Hypothalamus (tissue), 51 donors: ENCODE results near the gene HSPA9.

Experiments used
- DNase-seq, 51 donors: peaks; one replicate each; lab custom pipeline; 2025; lab: John Stamatoyannopoulos, UW

The HSPA9 gene

GRCh38 chr5:138565100-138565821 lies 9.9 kb downstream of the HSPA9 start:
- no peak for DNase-seq

DNA sequence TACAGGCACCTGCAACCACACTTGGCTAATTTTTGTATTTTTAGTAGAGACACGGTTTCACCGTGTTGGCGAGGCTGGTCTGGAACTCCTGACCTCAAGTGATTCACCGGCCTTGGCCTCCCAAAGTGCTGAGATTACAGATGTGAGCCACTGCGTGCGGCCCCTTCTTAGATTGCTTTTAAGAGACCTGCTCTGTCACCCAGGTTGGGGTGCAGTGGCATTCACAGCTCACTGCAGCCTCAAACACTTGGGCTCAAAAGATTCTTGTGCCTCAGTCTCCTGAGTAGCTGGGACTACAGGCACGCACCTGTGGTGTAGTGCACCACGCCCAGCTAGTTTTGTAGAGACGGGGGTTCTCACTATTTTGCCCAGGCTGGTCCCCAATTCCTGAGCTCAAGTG lies 11.0 kb downstream of the HSPA9 start:
- no peak for DNase-seq

DNA sequence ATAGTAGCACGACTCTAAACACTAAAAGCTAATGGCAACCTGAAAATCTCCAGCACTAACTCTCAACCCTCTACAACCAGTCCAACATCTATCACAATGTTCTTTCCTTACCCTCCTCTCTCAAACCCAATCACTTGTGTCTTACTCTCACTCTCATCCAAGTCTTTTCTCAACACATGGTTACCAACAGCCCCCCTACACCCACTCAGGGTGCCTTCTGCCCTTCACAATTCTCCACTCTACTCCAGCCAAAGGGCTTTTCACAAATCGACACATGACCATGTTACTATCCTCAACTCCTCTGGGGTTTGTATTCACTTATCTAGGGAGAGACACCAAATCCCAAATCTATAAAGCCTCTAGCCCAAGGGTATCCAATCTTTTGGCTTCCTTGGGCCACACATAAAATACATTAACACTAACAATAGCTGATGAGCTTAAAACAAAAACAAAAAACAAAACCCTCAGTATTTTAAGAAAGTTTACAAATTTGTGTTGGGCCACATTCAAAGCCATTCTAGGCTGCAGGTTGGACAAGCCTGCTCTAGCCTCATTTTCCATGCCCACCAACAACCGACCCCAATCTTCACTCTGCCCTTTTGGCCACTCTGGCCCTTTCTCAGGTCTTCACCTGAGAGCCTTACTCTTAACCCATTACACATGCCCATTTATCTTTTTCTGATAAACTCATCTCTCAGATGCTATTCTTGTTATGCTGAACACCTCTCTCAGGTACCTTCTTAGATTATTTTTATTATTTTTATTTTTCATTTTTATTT lies 11.7 kb downstream of the HSPA9 start:
- DNase-seq: no peak

- no peak for DNase-seq
These were observed 14.2 kb downstream of the HSPA9 start for GRCh38 chr5:138560971-138561370.

GRCh38 chr5:138559937-138560336 lies 15.3 kb downstream of the HSPA9 start:
- DNase-seq: no peak

GRCh38 chr5:138557677-138558076 lies 17.5 kb downstream of the HSPA9 start:
- no peak for DNase-seq

- no peak for DNase-seq
These were observed 21.1 kb downstream of the HSPA9 start for GRCh38 chr5:138554143-138554542.

DNA sequence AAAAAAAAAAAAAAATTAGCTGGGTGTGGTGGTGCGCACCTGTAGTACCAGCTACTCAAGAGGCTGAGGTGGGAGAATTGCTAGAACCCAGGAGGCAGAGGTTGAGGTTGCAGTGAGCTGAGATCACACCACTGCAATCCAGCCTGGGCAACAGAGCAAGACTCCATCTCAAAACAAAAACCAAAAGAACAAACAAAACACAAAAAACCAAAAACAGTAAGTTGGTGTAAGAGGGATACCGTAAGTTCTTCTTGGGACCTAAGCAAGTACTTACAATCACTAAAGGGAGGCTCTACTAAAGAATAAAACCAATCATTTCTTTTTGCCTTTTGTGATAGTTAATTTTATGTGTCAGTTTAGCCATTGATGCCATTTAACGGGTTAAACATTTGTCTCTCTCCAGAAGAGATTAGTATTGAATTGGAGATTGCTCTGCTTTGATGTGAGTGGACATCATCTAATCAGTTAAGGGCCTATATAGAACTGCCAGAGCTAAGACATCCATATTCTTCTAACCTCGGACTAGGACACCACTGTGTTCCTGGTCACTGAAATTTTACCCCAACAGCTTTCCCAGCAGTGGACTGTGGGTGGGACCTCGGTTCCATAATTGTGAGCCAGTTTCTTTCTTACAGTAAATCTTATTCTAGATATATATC lies 21.6 kb downstream of the HSPA9 start:
- DNase-seq: no peak

GRCh38 chr5:138552657-138553056 lies 22.5 kb downstream of the HSPA9 start:
- no peak for DNase-seq

- DNase-seq: no peak
These were observed 25.8 kb downstream of the HSPA9 start for GRCh38 chr5:138549414-138549813.

GRCh38 chr5:138545919-138546562 lies 29.2 kb downstream of the HSPA9 start:
- DNase-seq: no peak

DNA sequence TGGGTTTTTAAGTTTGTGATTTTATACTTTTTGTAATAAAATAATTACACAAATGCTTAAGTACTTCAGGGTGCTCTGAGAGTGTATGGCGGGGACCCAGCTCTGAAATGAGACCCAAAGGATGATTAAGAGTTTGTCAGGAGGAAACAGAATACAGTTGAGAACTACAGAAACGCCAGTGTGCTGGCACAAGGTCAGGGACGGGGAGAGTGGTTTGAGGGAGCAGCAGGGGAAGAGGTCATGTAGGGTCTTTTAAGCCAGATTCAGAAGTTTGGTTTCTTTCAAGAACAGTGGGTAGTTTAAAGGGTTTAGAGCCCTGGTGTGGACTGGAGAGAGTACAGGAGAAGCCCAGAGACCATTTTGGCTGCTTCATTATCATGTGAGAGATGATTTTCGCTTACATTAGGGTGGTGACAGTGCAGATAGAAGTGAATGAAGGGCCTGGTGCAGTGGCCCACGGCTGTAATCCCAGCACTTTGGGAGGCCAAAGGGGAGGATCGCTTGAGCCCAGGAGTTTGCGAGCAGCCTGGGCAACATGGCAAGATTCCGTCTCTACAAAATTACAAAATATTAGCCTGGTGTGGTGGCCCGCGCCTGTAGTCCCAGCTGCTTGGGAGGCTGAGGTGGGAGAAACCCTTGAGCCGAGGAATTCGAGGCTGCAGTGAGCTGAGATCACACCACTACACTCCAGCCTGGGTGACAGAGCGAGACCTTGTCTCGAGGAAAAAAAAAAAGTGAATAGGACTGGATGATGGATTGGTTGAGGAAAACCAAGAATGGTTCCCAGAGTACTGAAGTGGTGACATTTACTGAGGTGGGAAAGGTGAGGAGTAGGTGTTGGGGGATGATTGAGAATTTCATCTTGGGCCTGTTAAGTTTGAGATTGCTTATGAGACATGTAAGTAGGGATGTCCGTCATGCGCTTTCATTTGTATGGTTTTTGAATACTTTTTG lies 30.7 kb downstream of the HSPA9 start:
- peak in 1 of 51 donors; percentile 24 for DNase-seq

- DNase-seq: peak in 4 of 51 donors; percentile 67 to 79 (median 78)
These were observed 31.5 kb downstream of the HSPA9 start for GRCh38 chr5:138543730-138544104.

- peak; percentile 89 to 100 (median 100) for DNase-seq
These were observed 32.1 kb downstream of the HSPA9 start, which contains the start of gene ETF1 for GRCh38 chr5:138542956-138543729. Gene ETF1, minus strand, starts transcription at chr5:138543236. Its CDS starts 318 bp downstream, at chr5:138542918.

DNA sequence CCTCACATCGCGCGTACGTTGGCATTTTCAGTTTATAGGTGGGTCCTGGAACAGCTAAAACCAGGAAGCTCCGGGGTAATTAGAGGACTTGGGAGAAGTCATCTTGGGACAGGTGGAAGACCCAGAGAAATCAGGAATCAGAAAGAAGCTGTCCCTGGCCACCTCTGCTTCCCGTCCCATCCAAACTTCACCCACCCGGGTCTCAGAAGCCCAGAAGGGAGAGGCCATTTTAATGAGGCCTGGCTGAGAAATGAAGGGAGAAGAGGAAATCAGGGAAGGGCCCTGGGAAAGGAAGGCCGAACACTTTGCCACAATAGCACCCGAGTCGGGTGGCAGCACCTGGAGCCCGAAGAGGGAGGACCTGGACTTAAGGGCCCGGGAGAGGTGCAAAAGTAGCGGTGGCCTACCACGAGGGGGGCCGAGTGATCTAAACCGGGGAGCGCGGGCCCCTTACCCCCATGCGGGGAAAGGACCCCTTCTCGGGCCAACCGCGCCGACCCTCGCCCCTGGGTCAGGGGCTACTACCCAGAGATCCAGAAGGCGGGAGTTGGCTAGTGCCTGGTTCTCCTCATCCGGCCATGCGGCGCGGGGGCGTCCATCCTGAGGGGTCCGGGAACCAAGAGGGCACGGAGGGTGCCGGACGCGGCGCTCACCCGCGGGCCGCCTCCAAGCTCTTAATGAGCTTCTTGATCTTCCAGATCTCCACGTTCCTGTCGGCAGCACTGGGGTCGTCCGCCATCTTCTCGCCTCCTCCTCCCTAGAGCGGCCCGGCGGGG lies 32.8 kb downstream of the HSPA9 start:
- DNase-seq: peak in 7 of 51 donors; percentile 12 to 54 (median 43)

- DNase-seq: no peak
These were observed 33.6 kb downstream of the HSPA9 start for GRCh38 chr5:138541511-138542179.

- no peak for DNase-seq
These were observed 35.4 kb downstream of the HSPA9 start for GRCh38 chr5:138539791-138540190.
